ENCODE data around the gene WDR20. TPM values are rescaled to one million over a fixed set of nuclear protein-coding genes. Genes with fewer than 3 reads are reported as not detected.
"Not testable (repeated sequence)": the region's sequence is repeated elsewhere in the genome, so short reads cannot be mapped to it uniquely, and the experiment has no call there.

WDR20 gene
- total RNA-seq, 1 donor from 2014 or later = 44.8 TPM

DNA sequence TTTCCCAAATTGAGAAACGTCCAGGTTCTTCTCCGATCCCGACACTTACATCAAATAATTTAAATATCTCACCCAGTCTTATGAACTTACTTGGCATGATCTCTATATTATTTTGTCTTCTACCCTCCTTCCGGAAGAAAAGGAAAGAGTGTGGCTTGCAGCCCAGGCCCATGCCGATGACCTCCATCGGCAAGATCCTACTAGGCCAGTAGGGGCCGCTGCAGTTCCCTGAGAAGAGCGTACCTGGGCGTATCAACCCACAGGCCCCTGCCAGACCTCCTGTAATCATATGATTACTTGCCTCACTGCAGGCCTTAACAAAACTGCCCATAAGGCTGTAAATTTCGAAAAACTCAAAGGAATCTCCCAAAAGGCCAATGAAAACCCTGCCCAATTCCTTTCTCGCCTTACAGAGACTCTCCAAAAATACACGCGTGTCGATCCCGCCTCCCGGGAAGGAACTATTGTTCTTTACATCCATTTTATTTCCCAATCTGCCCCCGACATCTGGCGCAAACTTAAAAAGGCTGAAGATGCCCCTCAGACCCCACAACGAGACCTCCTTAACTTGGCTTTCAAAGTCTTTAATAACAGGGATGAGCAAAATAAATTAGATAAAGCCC is 95.7 kb downstream of the WDR20 start:
- no peaks in the 10 kb centered on the region for H3K36me3 ChIP-seq
- TF ChIP-seq, protein P1, sequence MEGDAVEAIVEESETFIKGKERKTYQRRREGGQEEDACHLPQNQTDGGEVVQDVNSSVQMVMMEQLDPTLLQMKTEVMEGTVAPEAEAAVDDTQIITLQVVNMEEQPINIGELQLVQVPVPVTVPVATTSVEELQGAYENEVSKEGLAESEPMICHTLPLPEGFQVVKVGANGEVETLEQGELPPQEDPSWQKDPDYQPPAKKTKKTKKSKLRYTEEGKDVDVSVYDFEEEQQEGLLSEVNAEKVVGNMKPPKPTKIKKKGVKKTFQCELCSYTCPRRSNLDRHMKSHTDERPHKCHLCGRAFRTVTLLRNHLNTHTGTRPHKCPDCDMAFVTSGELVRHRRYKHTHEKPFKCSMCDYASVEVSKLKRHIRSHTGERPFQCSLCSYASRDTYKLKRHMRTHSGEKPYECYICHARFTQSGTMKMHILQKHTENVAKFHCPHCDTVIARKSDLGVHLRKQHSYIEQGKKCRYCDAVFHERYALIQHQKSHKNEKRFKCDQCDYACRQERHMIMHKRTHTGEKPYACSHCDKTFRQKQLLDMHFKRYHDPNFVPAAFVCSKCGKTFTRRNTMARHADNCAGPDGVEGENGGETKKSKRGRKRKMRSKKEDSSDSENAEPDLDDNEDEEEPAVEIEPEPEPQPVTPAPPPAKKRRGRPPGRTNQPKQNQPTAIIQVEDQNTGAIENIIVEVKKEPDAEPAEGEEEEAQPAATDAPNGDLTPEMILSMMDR (IDR thresholded peaks at IDR 0.05) = peak; percentile 85 to 86 (median 85)
- no peaks in the 10 kb centered on the region for H3K9me3 ChIP-seq
- no peaks in the 10 kb centered on the region for H3K27me3 ChIP-seq
- intact Hi-C loops (cut with DNase I) = loop anchor here (1.0 to 10.0 kb wide), 2 partner anchors 79 to 269 kb away; partner anchors contain the start of gene ANKRD9
- peak overlapping the region in 1 of 2 donors; percentile 20 for H3K27ac ChIP-seq
- H3K4me3 ChIP-seq = peak overlapping the region in 1 of 2 donors; percentile 53
- peak; percentile 24 to 91 for DNase-seq (ENCODE audit: low spot score in 2 of 2)
- no peaks in the 10 kb centered on the region for H3K4me1 ChIP-seq

DNA sequence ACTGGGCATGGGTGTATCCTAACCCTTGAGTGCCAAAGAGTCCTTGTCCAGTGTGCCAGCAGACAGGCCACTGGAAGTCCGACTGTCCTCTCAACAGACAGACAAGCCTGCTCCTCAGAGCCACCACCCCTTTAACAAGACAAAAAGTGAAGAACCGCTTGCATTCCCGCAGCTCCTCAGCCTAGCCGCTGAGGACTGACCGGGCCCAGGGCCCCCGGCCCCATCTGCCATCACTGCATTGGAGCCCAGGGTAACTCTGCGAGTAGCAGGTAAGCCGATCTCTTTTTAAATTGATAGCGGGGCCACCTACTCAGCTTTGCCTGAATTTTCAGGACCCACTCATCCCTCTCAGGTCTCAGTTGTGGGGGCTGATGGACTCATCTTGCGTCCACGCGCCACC is 96.3 kb downstream of the WDR20 start:
- Histone ChIP-seq H3K27me3 (no peaks in the 10 kb centered on the region), H3K4me3 (no peak overlapping the region), H3K36me3 (no peaks in the 10 kb centered on the region), H3K9me3 (no peaks in the 10 kb centered on the region), H3K27ac (no peak overlapping the region), H3K4me1 (no peaks in the 10 kb centered on the region)
- TF ChIP-seq, protein P1 (IDR thresholded peaks at IDR 0.05) = no peak
- intact Hi-C loops (cut with DNase I) = loop anchor here (10.0 kb wide), 1 partner anchor 269 kb away; the partner anchor contains the start of gene ANKRD9
- DNase-seq (ENCODE audit: low spot score in 2 of 2) = no peak

DNA sequence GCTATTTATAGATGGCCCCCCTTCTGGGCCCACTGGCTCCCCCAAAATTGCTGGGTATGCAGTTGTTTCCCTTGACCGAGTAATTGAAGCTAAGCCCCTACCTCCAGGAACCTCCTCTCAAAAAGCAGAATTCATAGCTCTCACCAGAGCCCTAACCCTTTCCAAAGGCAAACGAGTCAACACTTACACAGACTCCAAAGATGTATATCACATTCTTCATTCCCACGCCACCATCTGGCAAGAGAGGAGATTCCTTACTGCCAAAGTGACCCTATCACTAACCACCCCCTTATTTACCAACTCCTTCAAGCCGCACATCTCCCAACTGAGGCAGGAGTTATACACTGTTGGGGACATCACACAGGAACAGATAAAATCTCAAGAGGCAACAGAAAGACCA is 98.4 kb downstream of the WDR20 start:
- DNase-seq (ENCODE audit: low spot score in 2 of 2) = no peak
- intact Hi-C loops (cut with DNase I) = loop anchor here (10.0 kb wide), 1 partner anchor 267 kb away; the partner anchor contains the start of gene ANKRD9
- Histone ChIP-seq H3K4me1 (no peaks in the 10 kb centered on the region), H3K27ac (no peak overlapping the region), H3K9me3 (no peaks in the 10 kb centered on the region), H3K36me3 (no peaks in the 10 kb centered on the region), H3K4me3 (no peak overlapping the region), H3K27me3 (no peaks in the 10 kb centered on the region)
- TF ChIP-seq, protein P1 (IDR thresholded peaks at IDR 0.05) = no peak

DNA sequence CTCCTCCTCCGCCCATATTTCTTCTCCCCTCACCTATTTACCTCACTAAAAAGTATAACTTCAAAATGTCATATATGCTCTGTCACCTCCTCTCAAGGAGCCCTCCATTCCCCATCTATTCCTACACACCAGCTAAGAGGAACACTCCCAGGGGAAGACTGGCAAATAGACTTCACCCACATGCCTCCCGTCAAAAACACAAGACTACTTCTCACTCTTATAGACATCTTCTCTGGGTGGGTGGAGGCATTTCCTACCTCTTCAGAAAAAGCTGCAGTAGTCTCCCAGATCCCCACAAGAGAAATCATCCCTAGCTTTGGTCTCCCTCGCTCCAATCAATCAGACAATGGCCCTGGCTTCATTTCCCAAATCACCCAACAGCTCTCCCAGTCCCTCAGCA is 99.1 kb downstream of the WDR20 start:
- no peaks in the 10 kb centered on the region for H3K4me1 ChIP-seq
- H3K36me3 ChIP-seq = no peaks in the 10 kb centered on the region
- intact Hi-C loops (cut with DNase I) = loop anchor here (10.0 kb wide), 1 partner anchor 266 kb away; the partner anchor contains the start of gene ANKRD9
- no peak for DNase-seq (ENCODE audit: low spot score in 2 of 2)
- H3K27ac ChIP-seq = no peak overlapping the region
- no peak overlapping the region for H3K4me3 ChIP-seq
- TF ChIP-seq, protein P1 (IDR thresholded peaks at IDR 0.05) = no peak
- no peaks in the 10 kb centered on the region for H3K9me3 ChIP-seq
- no peaks in the 10 kb centered on the region for H3K27me3 ChIP-seq

DNA sequence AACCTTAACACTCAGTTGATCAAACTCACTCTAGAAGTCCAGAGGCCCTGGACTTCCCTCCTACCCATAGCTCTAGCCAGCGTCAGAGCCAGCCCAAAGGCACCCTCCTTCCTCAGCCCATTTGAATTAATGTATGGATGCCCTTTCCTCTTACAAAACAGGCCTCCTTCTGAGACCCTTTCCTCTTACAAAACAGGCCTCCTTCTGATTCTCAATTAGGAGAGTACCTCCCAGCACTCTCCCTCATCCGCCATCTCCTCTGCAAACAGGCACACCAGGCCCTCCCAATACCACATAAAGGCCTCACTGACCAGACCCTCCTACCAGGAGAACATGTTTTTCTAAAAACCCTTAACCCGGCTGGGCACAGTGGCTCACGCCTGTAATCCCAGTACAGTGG is 99.5 kb downstream of the WDR20 start:
- H3K4me3 ChIP-seq = no peak overlapping the region
- H3K27me3 ChIP-seq = no peaks in the 10 kb centered on the region
- no peaks in the 10 kb centered on the region for H3K36me3 ChIP-seq
- intact Hi-C loops (cut with DNase I) = loop anchor here (10.0 kb wide), 1 partner anchor 266 kb away; the partner anchor contains the start of gene ANKRD9
- DNase-seq (ENCODE audit: low spot score in 2 of 2) = no peak
- TF ChIP-seq, protein P1 (IDR thresholded peaks at IDR 0.05) = no peak
- H3K9me3 ChIP-seq = no peaks in the 10 kb centered on the region
- no peak overlapping the region for H3K27ac ChIP-seq
- no peaks in the 10 kb centered on the region for H3K4me1 ChIP-seq

DNA sequence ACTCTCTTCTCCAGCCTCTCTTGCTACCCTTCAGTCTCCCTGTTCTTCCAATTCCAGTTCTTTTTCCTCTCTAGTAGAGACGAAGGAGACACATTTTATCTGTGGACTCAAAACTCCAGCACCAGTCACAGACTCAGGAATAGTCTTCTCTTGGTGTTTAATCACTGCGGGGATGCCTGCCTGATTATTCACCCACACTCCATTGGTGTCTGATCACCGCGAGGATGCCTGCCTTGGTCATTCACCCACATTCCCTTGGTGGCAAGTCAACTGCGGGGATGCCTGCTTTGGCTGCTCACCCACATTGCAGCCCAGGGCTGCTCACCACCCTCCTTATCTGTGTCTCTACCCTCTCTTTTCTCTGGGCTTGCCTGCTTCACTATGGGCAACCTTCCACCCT is 100.8 kb downstream of the WDR20 start:
- H3K4me3 ChIP-seq; intact Hi-C loops (cut with DNase I); H3K27me3 ChIP-seq; H3K27ac ChIP-seq; H3K36me3 ChIP-seq; H3K4me1 ChIP-seq; DNase-seq (ENCODE audit: low spot score in 2 of 2); H3K9me3 ChIP-seq: not testable (repeated sequence)
